Activated CD8-positive, alpha-beta memory T cell treated with anti-CD3 and anti-CD28 coated beads for 1 hour (primary cell): Measurements from ENCODE around the gene MROH7.

Source experiments
- DNase-seq, 2 donors: peaks; one replicate each; pipeline ENCODE4 v3.0.0-alpha.2; 2020; ENCODE audit warnings: low read depth in 1 of 2; ENCODE audit errors: extremely low read depth in 1 of 2

MROH7 gene

DNA sequence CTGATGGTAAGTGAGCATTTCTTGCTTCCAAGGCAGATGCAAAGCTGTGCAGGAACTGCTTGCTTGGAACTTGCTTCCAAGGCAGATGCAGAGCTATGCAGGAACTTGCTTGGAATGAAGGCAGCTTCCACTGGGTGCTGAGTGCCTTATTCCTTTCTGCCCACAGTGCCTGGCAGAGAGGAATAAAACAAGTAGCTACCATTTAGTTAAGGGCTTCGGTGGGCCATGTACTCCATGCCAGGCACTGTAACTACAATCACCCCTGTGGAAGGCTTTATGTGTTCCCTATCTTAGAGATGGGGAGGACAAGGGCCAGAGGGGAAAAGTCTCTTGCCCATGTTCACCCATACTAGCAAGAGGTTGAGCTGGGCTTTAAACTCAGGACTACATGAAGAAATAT is 8.3 kb downstream of the MROH7 start:
- no peak for DNase-seq

DNA sequence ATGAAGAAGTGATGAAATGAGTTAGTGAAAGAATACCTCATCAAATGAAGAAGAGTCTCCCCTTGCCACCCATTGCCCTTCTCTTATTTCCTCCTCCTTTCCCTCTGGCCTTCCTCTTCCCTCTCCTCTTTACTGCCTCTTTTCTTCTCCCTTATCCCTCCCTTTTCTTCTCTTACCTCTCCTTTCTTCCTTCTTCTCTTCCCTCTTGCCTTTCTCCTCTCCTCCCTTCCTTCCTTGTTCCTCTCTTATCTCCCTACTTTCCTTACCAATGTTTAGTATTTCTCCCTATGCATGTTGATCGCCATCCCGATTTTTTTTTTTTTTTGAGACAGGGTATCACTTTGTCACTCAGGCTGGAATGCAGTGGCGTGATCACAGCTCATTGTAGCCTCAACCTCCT is 8.8 kb downstream of the MROH7 start:
- no peak for DNase-seq

DNA sequence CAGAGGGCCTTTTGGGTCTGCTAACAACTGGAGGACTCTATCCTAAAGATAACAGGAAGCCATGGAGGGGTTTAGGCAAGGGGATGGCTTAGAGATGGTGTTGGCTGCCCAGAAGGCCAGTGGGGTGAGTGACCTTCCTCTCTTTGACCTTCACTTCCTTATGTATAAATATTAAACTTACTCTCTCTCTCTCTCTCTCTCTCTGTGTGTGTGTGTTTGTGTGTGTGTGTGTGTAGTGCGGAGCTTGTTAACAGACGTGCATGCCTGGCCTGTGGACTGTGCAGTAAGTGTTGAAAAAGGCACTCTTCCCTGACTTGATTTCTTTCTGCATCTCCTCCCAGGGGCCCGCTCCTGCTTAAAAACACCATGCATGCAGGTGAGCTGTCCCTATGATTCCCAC is 10.0 kb downstream of the MROH7 start:
- no peak for DNase-seq

DNA sequence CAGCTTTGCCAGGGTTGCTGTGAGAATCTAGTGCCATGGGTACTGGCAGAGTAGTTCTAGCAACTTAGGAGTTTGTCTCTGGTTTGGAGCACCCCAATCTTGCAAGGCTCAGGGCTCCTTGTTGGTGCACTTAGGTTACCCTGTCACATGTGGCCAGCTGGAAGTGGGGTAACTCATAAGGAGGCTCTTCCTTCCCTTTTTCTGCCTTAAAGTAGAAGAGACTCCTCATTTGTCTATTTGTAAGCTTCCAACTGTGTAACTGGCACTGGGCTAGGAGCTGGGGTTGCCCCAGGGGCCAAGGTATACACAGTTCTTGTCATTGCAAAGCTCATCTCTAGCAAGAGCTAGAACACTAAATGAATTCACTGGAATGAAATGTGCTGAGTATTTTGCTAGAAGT is 10.6 kb downstream of the MROH7 start:
- no peak for DNase-seq

DNA sequence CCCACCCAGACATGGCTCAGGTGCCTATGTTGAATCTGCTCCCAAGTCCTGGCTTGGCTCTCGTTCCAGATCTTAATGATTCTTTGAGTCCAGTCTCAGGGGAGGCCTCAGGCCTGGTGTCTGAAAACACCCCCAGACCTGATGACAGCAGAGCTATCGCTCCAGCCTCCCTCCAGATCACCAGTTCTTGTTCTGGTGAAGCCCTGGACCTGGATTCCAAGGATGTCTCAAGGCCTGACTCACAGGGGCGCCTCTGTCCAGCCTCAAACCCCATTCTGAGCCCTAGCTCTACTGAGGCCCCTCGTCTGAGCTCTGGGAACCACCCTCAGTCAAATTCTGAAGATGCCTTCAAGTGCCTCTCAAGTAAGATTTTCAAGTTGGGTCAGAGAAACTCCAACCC is 11.4 kb downstream of the MROH7 start:
- DNase-seq: no peak

DNA sequence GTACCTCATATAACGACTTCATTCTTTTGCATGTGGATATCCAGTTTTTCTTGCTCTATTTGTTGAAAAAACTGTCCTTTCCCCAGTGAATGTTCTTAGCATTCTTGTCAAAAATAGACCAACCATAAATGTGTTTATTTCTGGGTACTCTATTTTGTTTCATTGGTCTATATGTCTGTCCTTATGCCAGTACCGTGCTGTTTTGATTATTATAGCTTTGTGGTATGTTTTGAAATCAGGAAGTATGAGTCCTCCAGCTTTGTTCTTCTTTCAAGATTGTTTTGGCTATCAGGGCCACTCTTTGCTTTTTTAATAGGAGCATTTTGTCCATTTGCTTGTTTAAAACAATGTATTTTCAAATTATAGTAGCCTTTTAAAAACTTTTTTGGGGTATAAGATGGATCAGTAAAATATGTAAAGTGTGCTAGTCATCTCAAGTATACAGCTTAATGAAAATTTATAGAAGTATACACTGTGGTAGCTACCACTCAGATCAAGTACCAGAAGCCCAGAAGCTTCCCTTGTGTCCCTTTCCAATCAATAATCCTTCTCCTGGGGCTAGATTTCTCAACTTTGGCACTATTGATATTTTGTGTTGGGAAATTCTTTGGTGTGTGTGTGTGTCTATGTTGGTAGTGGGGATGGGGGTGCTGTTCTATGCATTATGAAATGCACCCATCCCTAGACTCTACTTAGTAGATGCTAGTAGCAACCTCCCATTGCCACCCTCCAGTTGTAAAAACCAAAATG is 16.8 kb downstream of the MROH7 start:
- DNase-seq: no peak

DNA sequence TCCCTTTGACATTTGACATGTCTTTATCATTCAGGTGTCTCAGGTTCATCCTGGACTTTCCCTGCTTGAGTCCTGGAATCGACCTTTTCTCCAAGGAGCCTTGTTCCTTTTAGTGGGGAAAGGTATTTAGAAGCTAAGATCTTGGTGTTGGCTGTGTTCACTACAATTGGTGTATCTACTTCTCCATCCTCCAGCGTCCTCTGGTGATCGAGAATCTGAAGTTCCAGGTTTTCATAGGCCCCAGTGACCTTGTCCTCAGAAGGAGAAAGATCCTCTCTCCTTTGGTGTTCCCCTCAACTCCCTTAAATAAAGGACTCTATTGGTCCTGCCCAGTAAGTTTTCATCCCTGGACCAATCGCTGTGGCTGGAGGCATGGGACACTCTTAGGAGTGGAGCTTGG is 22.1 kb downstream of the MROH7 start:
- DNase-seq: no peak

DNA sequence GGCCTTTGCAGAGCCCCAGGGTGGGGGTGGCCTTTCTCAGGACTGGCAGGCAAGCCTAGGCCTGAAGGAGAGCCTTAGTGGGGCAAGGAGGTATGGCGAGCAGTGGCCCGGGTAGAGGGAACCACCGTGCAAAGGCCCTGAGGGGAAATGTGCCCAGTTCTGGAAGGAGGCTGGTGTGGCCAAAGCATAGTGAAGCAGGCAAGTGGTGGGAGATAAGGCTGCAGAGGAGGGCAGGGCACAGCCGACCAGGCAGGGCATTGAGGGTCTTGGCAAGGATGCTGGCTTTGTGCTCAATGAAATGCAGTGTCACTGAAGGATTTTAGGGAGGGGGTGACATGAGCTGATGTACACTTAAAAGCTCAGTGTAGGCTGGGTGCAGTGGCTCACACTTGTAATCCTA is 22.8 kb downstream of the MROH7 start:
- DNase-seq: no peak

DNA sequence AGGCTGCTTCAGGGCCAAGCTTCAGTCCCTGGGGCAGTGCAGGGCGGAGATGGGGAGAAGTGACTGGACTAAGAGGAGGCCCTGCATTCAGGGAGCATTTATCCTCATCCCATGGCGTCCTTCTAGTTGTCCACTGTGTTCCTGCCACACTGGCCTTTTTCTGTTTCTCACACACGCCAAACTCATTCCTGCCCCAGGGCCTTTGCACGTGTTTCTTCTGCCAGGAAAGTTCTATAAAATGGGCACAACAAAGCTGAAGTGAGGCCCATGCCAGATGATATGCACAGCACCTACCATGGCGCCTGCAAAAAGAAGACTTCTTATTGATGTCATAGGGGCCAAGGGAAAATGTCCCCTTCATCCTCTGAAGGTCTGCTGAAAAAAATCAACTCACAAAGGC is 24.3 kb downstream of the MROH7 start:
- DNase-seq: no peak

DNA sequence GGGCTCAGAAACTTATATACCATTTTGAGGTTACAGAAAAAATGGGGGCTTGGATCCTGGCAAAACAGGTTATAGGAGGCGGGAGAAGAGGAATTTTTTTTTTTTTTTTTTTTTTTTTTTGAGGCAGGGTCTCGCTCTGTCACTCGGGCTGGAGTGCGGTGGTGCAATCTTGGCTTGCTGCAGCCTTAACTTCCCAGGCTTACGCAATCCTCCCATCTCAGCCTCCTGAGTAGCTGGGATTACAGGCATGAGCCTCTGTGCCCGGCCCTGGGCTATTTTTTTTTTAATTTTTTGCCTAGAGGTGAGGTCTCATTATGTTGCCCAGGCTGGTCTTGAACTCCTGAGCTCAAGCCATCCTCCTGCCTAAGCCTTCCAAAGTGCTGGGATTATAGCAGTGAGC is 24.7 kb downstream of the MROH7 start:
- DNase-seq: no peak

DNA sequence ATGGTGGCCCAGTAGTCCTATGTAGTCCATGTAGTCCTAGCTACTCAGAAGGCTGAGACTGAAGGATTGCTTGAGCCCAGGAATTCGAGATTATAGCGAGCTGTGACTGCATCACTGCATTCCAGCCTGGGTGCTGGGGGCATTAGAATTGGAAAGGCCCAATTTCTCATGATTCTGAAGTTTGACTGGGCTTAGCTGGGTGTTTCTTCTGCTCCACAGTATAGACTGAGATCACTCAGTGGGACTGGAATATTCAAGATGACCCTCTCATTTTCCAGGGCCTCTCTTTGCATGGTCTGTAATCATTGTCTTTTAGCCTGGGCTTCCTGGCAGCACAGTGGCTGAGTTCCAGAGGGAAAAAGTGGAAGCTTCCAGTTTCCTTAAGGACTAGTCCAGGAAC is 26.2 kb downstream of the MROH7 start:
- DNase-seq: no peak

DNA sequence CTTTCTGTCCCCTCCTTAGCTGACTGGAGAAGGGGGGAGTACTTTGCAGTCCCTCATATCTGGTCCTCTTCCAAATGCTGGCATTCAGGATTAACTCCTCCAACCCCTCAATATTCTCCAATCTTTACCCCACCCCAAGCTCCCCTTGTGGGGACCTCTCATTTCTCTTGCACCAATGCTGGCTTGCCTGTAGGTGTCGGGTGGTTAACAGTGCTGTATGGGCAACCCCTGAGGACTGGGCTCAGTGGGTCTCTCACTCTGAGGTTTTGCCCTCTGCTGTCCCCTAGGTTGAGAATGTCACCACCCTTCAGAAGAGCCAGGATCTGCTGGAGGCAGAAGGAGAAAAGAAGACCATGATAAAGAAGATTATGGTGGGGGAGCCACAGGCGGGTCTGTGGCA is 27.0 kb downstream of the MROH7 start:
- DNase-seq: no peak

DNA sequence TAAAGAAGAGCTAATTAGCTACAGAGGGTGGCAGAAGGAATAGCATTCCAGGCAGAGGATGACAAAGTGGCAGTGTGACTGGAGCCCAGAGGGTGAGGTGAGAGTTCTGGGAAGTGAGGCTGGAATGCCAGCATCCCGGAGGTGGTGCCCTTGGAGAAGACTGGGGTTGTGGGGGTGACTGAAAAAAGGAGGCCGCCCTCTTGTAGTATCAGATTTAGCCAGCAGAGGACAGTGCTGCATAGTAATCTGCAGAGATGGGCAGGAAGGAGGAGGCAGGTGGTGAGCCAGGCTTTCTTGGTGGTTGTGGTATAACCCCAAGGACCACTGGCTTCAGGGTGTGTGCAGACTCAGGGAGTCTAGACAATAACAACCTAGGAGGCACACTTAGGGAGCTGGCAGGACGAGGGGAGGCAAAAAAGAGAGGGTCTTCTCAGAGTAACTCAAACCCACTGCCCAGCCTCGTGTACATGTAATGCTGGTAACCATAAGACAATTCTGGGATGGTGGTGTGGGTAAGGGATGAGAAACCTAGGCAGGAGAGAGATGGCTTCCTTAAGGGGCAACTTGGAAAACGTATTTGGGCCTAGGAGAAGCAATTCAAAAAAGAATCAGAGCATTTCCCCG is 30.5 kb downstream of the MROH7 start:
- peak; percentile 15 to 34 for DNase-seq

DNA sequence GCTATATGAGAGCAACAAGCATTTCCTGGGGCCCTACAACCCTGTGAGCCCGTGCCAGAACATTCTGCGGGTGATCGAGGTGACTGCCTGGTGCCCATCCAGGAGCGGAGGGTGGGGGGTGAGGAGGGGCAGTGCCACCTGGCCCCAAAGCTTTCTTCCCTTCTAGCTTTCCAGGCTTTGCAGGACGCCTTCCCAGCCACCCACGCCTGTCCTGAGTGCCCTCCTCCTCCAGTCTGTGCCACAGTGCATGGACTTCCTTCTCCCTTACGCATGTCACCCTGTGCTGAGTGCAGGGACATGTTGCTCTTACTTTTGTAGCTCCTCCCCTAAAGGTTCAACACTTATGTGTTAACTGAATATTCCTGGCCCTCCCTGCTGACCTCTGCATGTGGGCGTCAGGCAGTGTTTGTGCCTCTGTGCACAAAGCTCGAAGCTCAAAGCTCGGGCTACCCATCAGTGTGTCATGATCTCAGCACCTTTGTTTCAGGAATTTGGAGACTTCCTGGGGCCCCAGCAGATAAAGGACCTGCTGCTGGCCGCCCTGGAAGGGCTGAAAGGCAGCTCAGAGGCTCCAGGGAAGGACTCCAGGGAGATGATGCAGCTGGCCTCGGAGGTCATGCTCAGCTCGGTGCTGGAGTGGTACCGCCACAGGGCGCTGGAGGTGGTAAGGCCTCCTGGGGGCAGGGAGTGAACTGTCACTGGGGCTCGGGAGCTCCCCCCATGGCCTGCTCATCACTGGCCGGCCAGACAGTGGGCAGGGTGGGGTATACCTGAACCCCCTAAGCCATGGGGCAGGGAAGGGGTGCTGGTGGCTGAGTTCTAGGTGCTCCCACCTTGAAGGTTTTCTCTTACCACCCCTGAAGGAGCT is 37.4 kb downstream of the MROH7 start:
- DNase-seq: no peak

DNA sequence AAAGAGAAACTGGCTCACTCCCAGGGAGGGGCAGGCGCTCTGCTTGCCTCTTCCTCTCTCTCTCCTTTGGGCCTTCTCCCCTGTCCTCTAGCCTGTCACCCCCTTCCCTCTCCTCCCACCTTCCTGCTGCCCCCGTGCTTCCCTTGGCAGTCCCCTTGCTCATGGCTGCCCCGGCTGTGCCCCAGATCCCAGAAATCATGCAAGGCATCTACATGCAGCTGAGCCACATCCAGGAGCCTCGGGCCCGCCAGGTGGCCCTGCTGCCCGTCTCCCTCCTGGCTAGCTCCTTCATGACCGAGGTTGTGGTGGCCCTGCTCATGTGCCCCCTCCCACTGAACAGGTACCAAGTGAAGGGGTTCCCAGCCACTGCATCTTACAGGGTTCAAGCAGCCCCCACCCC is 38.1 kb downstream of the MROH7 start:
- no peak for DNase-seq

DNA sequence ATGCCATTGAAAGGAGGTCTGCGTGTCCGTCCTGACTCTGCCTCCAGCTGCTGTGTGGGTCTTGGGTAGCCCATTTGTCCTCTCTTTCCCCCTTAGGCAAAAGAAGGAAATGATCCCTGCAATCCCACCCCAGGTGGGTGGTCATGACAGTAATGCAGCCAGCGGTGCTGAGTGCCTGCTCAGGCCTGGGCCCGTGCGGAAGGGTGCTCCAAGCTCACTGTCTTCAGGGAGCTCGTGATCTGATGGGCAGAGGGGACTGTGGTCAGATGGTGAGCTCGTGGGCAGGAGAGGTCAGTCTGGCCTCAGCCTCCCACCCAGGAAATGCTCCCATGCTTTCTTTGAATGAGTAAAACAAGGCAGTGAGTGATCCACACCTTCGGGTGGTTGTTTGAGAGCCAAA is 38.8 kb downstream of the MROH7 start:
- DNase-seq: no peak

DNA sequence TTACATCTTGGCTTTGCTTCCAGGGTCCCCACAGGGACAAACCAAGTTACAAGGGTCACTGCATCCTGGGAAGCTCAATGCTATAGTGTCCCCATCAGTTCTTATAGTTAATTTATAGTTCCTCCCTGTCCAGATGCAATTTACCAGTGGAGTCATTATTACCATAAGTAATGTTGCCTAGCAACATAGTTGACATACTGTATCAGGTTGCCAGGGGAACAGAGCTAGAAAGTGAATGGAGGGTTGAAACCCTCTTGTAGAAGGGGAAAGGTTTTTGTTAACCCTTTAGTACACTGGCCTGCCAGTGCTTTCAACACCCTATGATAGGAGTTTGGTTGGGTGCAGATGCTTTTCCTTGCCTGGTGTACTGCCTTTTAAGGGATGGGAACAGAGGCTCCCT is 39.8 kb downstream of the MROH7 start:
- DNase-seq: no peak

DNA sequence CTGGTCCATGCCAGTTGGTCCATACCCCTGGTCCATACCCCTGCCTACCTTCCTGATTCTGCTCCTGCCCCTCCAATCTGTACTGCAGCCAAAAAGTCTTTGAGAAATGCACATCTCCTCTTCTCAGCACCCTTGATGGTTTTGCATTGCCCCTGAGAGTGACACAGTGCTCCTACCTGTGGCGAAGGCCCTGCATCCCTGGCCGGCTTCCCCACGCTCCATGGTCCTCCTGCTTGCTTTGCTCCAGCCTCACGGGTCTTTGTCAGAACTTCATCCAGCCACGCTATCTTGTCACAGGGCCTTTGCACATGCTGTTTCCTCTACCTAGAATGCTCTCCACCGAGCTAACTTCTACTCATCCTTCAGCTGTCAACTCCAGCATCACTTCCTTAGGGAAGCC is 41.9 kb downstream of the MROH7 start:
- DNase-seq: no peak

DNA sequence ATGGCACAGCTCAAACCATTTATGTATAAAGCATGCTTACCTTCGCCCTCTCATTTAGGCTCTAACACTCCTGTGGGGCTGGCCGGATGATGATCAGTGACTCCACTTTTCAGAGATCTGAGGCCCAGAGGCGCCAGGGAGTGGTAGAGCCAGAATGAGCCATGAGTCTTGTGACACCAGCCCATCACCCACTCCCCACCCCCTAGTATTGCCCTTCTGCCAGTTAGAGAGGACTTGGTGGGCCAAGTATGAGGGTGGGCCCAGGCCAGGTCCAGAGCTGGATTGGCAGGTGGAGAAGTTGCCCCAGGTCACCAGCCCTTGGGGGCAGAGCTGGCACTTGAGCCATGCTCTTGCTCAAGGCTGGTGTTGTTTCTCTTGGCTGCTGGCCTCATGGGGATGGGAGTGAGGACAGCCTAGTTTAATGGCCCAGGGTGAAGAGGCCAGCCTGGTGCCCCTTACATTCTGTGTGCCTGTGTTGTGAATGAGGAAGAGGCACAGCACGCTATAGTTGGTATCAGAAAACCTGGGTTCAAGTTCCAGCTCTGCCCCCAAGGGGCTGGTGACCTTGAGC is 43.8 kb downstream of the MROH7 start:
- DNase-seq: no peak

DNA sequence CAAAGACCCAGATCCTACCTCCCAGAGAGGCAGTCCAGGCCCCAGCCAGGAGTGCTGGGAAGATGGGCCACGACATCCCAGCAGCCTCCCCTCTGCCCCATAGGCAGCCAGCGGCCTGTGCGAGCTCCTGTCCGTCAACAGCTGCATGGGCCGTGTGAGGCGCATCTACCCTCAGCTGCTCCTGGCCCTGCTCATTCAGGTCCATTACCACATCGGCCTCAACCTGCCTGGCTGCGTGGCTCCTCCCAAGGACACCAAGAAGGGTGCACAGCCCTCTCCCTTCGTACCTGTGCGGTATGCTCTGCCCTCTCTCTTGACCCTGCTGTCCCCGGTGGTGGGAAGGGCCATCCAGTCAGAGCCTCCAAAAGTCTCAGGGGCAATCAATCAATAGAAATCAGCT is 44.6 kb downstream of the MROH7 start:
- no peak for DNase-seq

DNA sequence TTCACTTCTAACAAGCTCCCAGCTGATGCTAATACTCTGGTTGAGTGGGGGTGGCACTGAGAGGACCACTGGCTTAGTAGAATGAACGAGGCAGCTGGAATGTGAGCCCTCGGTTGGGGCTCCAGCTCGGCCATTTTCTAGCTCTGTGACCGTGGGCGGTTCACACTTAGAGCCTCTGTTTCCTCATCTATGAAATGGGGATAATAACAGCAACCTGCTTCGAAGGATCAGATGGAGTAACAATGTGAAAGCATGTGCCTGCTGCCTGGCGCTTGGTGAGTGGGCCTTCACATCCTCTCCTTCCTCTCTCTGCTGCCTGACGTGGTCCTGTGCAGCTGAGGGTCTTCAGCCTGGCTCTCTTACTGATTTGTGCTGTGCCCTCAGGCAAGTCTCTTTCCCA is 53.2 kb downstream of the MROH7 start:
- DNase-seq: no peak

DNA sequence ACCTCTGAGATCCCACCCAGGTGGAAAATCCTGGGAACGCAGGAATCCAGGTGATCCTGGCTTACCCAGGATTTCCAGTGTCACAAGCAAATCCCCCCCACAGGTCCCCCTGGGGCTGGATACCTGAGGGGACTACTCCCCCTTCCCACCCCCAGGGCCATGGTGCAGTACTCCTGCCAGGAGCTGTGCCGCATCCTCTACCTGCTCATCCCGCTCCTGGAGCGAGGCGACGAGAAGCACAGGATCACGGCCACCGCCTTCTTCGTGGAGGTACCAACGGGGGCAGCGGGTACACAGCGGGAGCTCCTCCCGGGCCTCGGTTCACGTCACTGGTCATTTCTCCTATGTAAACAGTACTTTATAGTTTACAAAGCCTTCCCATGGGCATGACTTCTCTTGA is 53.6 kb downstream of the MROH7 start:
- DNase-seq: no peak
